ENCODE measurements around the gene SCARB1. TPM values are rescaled to one million over a fixed set of nuclear protein-coding genes. Genes with fewer than 3 reads are reported as not detected.
A peak's percentile ranks its signal among the peaks of the same experiment; 100 is the strongest.

SCARB1 gene
- total and polyA plus RNA-seq, 2 of the 13 experiments (the other 11 are each of a cell fraction or from before 2014, with no cell fraction given), result 63.4 to 160 TPM

- TF ChIP-seq NFKBIZ (CRISPR knock-in tag; IDR thresholded peaks at IDR 0.05) (no peak), ZNF839 (CRISPR knock-in tag; IDR thresholded peaks at IDR 0.05; ENCODE audit: borderline replicate concordance) (no peak), BCL6 (CRISPR knock-in tag; IDR thresholded peaks at IDR 0.05) (peak; percentile 46; the same call in 1 of the 2 replicates), ZNF441 (CRISPR knock-in tag; IDR thresholded peaks at IDR 0.05; ENCODE audit: borderline replicate concordance) (no peak), ZNF607 (CRISPR knock-in tag; IDR thresholded peaks at IDR 0.05; ENCODE audit: borderline replicate concordance) (no peak), RXRB (CRISPR knock-in tag; IDR thresholded peaks at IDR 0.05; ENCODE audit: borderline replicate concordance) (peak; percentile 60; the same call in 1 of the 2 replicates), ZZZ3 (CRISPR knock-in tag; IDR thresholded peaks at IDR 0.05; ENCODE audit: borderline replicate concordance) (no peak), GATA4 (IDR thresholded peaks at IDR 0.05; ENCODE audit: borderline replicate concordance, low read depth) (no peak), ZNF326 (CRISPR knock-in tag; IDR thresholded peaks at IDR 0.05; ENCODE audit: borderline replicate concordance) (no peak), PHF5A (CRISPR knock-in tag; IDR thresholded peaks at IDR 0.05; ENCODE audit: low read depth, unreplicated experiment) (no peak), ZNF12 (CRISPR knock-in tag; IDR thresholded peaks at IDR 0.05) (no peak), LCORL (IDR thresholded peaks at IDR 0.05) (no peak), LCORL (CRISPR knock-in tag; IDR thresholded peaks at IDR 0.05) (peak; percentile 44; the same call in 1 of the 2 replicates), NRL (CRISPR knock-in tag; IDR thresholded peaks at IDR 0.05; ENCODE audit: borderline replicate concordance) (no peak), ZBTB26 (CRISPR knock-in tag; IDR thresholded peaks at IDR 0.05; ENCODE audit: borderline replicate concordance) (no peak), CHD2 (IDR thresholded peaks at IDR 0.05; ENCODE audit: low read depth, low read length) (no peak)
- TF ChIP-seq, protein P1, sequence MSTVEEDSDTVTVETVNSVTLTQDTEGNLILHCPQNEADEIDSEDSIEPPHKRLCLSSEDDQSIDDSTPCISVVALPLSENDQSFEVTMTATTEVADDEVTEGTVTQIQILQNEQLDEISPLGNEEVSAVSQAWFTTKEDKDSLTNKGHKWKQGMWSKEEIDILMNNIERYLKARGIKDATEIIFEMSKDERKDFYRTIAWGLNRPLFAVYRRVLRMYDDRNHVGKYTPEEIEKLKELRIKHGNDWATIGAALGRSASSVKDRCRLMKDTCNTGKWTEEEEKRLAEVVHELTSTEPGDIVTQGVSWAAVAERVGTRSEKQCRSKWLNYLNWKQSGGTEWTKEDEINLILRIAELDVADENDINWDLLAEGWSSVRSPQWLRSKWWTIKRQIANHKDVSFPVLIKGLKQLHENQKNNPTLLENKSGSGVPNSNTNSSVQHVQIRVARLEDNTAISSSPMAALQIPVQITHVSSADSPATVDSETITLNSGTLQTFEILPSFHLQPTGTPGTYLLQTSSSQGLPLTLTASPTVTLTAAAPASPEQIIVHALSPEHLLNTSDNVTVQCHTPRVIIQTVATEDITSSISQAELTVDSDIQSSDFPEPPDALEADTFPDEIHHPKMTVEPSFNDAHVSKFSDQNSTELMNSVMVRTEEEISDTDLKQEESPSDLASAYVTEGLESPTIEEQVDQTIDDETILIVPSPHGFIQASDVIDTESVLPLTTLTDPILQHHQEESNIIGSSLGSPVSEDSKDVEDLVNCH (CRISPR knock-in tag; IDR thresholded peaks at IDR 0.05), result no peak
- TF ChIP-seq, protein P2, sequence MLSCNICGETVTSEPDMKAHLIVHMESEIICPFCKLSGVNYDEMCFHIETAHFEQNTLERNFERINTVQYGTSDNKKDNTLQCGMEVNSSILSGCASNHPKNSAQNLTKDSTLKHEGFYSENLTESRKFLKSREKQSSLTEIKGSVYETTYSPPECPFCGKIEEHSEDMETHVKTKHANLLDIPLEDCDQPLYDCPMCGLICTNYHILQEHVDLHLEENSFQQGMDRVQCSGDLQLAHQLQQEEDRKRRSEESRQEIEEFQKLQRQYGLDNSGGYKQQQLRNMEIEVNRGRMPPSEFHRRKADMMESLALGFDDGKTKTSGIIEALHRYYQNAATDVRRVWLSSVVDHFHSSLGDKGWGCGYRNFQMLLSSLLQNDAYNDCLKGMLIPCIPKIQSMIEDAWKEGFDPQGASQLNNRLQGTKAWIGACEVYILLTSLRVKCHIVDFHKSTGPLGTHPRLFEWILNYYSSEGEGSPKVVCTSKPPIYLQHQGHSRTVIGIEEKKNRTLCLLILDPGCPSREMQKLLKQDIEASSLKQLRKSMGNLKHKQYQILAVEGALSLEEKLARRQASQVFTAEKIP (CRISPR knock-in tag; IDR thresholded peaks at IDR 0.05; ENCODE audit: borderline replicate concordance), result no peak
- TF ChIP-seq, protein P3, sequence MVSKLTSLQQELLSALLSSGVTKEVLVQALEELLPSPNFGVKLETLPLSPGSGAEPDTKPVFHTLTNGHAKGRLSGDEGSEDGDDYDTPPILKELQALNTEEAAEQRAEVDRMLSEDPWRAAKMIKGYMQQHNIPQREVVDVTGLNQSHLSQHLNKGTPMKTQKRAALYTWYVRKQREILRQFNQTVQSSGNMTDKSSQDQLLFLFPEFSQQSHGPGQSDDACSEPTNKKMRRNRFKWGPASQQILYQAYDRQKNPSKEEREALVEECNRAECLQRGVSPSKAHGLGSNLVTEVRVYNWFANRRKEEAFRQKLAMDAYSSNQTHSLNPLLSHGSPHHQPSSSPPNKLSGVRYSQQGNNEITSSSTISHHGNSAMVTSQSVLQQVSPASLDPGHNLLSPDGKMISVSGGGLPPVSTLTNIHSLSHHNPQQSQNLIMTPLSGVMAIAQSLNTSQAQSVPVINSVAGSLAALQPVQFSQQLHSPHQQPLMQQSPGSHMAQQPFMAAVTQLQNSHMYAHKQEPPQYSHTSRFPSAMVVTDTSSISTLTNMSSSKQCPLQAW (CRISPR knock-in tag; IDR thresholded peaks at IDR 0.05), result no peak
- TF ChIP-seq, protein P4, sequence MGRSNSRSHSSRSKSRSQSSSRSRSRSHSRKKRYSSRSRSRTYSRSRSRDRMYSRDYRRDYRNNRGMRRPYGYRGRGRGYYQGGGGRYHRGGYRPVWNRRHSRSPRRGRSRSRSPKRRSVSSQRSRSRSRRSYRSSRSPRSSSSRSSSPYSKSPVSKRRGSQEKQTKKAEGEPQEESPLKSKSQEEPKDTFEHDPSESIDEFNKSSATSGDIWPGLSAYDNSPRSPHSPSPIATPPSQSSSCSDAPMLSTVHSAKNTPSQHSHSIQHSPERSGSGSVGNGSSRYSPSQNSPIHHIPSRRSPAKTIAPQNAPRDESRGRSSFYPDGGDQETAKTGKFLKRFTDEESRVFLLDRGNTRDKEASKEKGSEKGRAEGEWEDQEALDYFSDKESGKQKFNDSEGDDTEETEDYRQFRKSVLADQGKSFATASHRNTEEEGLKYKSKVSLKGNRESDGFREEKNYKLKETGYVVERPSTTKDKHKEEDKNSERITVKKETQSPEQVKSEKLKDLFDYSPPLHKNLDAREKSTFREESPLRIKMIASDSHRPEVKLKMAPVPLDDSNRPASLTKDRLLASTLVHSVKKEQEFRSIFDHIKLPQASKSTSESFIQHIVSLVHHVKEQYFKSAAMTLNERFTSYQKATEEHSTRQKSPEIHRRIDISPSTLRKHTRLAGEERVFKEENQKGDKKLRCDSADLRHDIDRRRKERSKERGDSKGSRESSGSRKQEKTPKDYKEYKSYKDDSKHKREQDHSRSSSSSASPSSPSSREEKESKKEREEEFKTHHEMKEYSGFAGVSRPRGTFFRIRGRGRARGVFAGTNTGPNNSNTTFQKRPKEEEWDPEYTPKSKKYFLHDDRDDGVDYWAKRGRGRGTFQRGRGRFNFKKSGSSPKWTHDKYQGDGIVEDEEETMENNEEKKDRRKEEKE (IDR thresholded peaks at IDR 0.05), result no peak
- TF ChIP-seq, protein P5, sequence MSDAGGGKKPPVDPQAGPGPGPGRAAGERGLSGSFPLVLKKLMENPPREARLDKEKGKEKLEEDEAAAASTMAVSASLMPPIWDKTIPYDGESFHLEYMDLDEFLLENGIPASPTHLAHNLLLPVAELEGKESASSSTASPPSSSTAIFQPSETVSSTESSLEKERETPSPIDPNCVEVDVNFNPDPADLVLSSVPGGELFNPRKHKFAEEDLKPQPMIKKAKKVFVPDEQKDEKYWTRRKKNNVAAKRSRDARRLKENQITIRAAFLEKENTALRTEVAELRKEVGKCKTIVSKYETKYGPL (CRISPR knock-in tag; IDR thresholded peaks at IDR 0.05), result no peak
Measured at GRCh38 chr12:124875803-124876132, 12.1 kb upstream of the SCARB1 start (continued).
